Activated effector memory CD4-positive, alpha-beta T cell treated with anti-CD3 and anti-CD28 coated beads, Interleukin-2, amount 50 U/mL, for 16 hours (primary cell): ENCODE data around the gene IL17REL.

Experiments
- DNase-seq: peaks from one replicate; pipeline ENCODE4 v3.0.0-alpha.2; 2020

Gene IL17REL

DNA sequence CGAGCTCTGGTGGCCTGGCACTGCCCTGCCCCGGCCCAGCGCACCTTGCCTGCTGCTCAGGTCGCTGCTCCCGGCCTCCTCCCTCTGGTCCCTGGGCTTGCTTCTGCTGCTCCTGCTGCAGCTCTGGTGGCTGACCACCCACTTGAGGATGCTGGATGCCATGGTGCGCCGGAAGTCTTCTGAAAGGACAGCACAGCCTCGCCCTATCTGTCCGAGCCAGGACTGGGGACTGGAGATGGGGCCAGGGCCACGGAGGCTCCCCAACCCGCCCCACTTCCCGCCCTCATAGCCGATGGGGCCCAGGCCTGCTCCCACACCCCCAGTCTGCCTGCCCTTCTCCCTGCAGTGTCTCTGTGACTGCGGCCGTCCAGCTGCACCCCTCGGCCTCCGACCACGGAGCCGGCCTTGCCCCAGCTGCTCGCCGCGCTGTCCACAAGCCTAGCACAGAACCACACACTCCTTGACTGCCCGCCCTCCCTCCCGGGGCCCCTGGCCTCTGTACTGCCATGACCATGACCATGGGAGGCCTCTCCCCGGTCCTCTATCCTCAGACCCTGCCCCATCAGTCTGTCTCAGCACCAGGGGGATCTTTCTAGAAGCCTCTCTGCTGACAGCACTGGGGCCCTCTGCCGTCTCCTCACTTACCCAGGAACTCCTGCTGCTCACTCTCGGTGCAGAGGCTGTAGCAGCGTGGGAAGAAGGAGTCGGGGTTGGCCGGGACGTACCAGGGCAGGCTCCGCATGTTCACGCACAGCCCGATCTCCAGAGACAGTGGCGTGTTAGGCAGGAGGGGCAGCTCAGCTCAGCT lies 32.9 kb upstream of the IL17REL start:
- DNase-seq, result no peak

DNA sequence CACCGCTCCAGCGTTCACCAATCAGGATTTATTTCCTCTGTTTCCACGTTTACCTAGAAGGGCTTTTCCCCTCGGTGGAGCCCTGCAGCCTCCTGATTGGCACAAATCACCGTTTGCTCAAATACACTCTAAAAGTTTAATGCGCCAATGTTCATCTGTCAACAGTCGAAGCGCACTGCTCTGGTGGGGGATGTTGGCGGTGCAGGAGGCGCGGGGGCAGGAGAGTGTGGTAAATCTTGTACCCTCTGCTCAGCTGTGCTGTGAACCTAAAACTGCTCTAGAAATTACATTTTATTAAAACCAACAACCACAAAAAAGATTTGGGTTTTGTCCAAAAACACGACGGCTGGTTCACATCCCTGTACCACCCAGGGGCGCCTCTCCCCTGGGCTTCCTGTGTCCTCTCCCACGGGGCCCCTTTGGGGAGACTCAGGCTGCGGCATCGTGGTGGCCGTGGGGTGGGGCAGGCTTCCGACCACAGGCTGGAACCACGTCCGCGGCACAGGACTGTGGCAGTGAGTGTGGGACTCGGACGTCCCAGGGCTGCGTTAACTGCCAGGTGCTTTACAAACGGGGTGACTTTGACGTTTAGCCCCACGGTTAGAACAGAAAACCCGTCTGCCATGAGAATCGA lies 32.0 kb upstream of the IL17REL start:
- DNase-seq, result no peak

- no peak for DNase-seq
Measured at GRCh38 chr22:50041361-50042065, 28.9 kb upstream of the IL17REL start.

- DNase-seq, result peak; percentile 49
Measured at GRCh38 chr22:50040717-50041116, 28.2 kb upstream of the IL17REL start.

- peak; percentile 46 for DNase-seq
Measured at GRCh38 chr22:50039669-50040443, 27.3 kb upstream of the IL17REL start.

GRCh38 chr22:50035976-50036724 lies 23.6 kb upstream of the IL17REL start:
- DNase-seq, result peak; percentile 52

DNA sequence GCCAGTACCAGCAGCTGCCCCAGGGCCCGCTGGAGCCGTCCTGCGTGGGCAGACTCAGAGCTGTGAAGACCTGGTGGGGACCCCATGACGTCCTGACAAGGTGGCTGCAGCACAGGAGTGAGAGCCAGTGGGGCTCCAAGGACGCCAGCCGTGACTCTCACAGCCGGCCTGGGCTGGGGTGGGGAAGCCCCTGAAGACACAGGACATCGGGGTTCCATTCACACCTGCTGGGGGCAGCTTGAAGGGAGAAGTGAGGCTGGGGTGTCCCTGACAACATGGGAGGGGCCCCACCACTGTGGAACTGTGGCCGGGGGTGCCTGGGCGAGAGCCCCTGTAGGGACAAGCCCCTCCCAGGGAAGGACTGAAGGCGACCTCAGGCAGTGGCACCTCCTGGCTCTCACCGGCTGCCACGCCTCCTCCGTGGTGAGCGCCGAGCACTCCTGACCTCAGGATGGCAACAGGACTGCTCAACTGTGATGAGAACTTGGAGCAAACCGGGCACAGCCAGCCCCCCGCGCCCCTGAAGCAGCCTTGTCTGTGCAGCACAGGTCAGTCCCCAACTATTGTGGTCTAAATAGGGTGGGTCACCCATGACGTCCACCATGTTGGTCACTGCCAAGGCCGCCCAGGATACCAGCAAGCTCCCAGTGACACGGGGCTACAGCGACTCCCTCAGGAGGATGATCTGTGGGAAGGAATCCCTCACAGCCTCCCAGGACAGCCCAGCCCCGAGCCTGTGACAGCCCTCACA lies 22.7 kb upstream of the IL17REL start:
- DNase-seq, result peak; percentile 53

GRCh38 chr22:50034126-50035081 lies 21.8 kb upstream of the IL17REL start:
- peak; percentile 61 for DNase-seq

GRCh38 chr22:50032941-50033601 lies 20.5 kb upstream of the IL17REL start:
- DNase-seq, result peak; percentile 58

GRCh38 chr22:50032109-50032871 lies 19.7 kb upstream of the IL17REL start:
- peak; percentile 59 for DNase-seq

DNA sequence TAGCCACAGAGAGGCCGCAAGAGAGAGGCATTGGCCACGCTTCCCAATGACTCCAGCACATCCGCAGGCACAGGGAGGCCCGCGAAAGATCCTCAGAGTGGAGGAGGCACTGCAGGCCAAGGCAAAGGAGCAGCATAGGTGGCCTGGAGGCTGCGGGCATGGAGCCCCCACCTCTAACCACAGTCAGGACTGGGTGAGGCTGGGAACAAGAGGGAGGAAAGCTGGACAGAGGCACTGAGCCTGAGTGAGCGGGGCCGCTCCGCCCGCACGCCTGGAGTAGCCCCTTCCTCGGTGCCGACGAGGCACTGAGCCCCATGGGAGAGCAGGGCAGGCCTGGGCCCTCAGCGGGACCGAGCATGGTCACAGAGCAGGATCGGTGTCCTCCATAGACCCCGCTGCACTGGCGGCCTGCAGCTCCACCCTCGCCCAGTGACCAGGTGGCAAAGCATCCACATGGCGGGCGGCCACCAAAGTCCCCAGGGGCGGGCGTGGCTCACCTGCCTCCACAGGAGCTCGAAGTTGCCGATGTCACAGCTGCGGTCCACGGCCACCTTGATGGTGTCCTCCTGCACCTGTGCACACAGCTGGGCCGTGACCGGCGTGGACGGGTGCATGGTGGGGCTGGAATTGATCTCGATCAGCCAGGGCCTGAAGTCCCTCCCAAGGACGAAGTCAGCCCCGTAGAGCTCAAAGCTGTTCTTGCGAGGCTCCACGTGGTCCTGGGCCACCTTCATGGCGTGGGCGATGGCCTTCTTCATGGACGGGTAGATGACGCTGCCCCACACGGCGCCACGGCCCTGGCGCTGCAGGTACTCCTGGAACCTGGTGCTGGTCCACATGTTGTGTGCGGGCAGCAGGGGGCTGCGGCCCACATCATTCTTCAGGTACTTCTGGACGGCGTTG lies 18.9 kb upstream of the IL17REL start:
- DNase-seq, result peak; percentile 62

DNA sequence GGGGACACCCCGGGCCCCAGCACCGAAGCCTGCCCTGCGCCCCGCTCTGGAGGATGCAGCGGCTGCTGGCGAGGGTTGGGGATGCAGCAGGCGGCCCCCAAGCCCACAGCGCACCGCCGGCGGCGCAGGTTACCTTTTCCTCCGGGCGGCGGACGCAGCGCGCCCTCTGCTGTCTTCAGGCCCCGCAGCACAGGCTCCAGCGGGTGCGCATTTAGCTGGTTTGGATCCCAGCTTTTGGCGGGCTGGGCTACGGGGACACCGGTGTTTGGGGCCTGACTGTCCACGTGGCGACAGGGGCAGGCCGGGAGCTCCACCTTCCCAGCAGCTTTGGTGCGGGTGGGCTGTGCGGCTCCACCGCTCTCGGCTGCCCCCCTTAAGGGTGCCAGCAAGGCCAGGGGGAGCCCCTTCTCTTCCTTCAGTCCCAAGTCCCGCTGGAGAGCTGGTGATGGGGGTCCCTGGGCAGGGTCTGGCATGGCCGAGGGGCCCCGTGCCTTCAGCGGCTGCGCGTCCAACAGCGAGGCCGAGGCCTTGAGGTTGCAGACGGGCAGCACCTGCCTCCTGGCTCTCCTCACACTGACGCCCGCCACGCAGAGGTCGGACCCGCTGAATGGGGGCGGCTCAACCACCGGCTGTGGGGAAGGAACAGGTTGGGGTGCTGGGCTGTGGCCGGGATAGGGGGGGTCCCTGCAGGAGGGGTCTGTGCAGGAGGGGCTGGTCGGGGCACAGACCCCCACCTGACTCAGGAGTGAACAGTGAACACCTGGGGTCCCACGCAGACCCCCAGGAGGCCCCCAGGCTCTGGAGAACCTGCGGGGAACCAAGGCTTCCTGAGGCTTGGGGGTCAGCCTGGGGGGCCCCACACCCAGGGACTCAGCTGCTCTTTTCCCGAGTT lies 18.0 kb upstream of the IL17REL start:
- DNase-seq, result peak; percentile 93

- peak; percentile 84 for DNase-seq
Measured at GRCh38 chr22:50027639-50028537, 15.3 kb upstream of the IL17REL start.

- peak; percentile 22 for DNase-seq
Measured at GRCh38 chr22:50025993-50026392, 13.4 kb upstream of the IL17REL start.

DNA sequence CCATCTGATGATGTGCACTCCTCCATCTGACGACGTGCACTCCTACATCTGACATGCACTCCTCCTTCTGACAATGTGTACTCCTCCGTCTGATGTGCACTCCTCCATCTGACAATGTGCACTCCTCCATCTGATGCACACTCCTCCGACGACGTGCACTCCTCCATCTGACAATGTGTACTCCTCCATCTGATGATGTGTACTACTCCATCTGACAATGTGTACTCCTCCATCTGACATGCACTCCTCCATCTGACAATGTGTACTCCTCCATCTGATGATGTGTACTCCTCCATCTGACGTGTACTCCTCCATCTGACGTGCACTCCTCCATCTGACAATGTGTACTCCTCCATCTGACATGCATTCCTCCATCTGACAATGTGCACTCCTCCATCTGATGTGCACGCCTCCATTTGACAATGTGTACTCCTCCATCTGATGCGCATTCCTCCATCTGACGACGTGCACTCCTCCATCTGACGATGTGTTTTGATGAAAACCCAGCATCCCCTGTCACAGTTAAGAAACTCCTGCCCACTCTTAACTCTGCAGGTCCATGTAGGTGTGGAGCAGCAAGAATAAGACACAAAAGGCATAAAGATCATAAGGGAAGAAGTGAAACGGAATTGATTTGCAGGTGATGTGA lies 9.7 kb upstream of the IL17REL start:
- DNase-seq, result peak; percentile 36
